GM12878 (cell line): ENCODE measurements around the gene ADNP2.

ENCODE experiments used
- CHD1 ChIP-seq: IDR thresholded peaks from 2 replicates; pipeline ENCODE4 v1.6.1; 2012; ENCODE audit warnings: low read depth, low read length, improper control_type of control experiment
- CREB1 ChIP-seq: IDR thresholded peaks from 2 replicates; pipeline ENCODE4 v1.6.1; 2012; ENCODE audit warnings: low read depth, mild to moderate bottlenecking, inconsistent platforms
- SREBF1 ChIP-seq: IDR thresholded peaks from 2 replicates; pipeline ENCODE4 v1.6.1; 2012; ENCODE audit warnings: mild to moderate bottlenecking, low read length
- TF ChIP-seq, protein P1 (sequence below): fragments of 150-350 bp; IDR thresholded peaks from 2 replicates; pipeline ENCODE4 v1.6.1; 2014; ENCODE audit warnings: mild to moderate bottlenecking, low read depth, low read length

GRCh38 chr18:80143881-80144280 lies 34.8 kb downstream of the ADNP2 start:
- TF ChIP-seq, protein P1, sequence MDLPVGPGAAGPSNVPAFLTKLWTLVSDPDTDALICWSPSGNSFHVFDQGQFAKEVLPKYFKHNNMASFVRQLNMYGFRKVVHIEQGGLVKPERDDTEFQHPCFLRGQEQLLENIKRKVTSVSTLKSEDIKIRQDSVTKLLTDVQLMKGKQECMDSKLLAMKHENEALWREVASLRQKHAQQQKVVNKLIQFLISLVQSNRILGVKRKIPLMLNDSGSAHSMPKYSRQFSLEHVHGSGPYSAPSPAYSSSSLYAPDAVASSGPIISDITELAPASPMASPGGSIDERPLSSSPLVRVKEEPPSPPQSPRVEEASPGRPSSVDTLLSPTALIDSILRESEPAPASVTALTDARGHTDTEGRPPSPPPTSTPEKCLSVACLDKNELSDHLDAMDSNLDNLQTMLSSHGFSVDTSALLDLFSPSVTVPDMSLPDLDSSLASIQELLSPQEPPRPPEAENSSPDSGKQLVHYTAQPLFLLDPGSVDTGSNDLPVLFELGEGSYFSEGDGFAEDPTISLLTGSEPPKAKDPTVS, result no peak
- TF ChIP-seq SREBF1 (no peak), CHD1 (no peak), CREB1 (no peak)
